ENCODE results near the gene NIPA2.

NIPA2 gene

DNA sequence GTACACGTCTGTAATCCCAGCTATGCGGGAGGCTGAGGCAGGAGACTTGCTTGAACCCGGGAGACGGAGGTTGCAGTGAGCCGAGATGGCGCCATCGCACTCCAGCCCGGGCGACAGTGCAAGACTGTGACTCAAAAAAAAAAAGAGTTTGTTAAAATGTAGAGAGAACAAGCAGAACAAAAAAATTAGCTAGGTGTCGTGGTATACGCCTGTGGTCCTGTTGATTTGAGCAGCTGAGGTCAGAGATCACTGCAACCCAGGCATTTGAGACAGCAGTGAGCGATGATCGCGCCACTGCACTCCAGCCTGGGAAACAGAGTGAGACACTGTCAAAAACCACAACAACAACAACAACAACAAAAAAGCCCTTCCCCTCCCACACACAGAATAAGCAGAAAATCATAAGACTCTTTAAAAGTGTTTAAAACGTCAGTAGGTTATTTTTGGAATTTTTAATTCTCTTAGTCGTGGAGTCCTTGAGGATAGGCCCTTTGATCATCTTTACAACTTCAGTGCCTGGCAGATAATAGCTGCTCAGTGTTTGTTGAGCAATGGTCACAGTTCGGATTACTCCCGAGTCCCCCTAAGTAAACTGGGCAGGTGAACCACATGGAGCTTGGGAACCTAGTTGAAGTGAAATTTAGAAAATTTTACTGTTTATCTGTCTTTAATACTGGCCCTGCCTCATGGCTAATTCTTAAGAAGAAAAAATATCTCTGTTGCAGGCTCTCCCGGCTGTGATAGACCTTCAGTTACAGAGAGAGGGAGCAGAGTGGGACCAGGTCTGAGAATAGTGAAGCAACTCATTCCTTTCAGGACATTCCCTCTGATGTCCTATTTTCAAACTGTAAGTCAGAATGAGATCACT is 6.2 kb downstream of the NIPA2 start:
- DNase-seq: no peak

DNA sequence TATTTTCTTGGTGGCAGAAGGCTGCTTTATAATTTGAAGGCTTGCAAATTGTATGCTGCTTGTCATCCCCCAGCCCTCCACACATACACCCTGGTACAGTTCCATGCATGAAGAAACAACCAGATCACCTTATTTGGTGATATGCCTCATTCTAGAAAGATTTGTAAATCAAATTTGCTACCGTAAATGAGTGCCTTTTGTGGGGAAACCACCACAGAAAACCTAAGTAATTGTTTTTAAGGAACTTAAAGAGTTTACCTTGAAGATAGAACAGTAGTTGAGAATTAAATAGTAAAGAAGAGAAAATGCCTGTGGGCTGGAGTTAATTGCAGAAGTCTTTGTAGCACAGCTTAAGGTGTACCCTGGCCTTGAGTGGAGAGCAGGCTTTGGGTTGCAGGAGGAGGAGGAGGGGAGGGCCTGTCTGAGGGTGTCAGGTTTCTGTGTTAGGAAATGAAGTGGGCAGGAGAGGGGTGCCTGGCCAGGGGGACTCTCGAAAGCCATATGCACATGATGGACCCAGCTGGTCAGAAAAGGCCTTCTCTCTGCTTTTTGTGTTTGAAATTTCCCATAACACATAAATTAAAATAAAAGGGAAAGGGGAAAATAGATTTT is 6.9 kb downstream of the NIPA2 start:
- DNase-seq: no peak

DNA sequence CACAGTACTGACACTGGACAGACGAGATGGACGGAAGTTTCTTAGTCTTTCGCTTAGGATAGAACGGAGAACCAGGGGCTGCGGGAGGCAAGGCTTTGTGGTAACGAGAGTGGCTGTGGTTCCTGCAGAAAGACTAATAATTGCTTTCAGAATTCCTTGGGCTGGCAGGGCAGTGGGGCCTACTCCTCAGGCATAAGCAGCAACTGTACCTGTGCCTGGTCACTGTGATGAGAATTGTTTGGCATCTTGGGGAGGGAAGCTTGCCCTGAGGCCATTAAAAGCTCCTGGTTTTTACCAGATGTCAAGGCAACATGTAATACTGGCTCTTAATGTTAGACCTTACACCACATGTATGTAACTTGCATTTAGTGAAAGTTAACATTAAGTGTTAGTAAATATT is 7.6 kb downstream of the NIPA2 start:
- no peak for DNase-seq

DNA sequence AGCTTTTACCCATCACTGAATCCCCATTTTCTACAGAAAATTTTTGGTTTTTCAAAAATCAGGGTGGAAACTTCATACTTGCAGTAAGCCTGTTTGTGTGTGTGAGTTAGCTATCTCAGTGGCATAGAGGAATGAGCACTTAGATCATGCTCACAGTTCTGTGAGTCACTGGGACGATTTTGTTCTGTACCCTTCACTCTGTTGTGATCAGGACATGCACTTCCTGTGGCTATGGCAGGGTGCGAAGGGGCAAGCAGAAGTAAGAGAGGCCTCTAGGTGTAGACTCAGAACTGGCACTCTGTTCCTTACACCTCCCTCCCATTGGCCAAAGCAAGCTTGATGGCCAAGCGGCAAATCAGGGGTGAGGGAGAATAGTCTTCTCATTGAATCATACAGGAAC is 11.6 kb downstream of the NIPA2 start:
- DNase-seq: no peak

DNA sequence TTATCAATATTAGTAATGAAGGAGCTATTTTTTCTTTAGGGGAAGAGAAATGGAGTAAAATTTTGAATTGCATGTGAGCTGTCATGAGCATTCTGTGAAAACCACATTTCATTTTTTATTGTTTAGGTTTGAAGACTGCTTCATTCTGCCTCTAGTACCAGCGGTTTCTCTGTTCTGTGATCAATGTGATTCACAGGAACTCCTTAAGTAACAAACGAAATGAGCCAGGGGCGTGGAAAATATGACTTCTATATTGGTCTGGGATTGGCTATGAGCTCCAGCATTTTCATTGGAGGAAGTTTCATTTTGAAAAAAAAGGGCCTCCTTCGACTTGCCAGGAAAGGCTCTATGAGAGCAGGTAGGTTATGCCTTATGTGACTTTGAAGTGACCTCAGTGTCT is 13.0 kb downstream of the NIPA2 start:
- no peak for DNase-seq

DNA sequence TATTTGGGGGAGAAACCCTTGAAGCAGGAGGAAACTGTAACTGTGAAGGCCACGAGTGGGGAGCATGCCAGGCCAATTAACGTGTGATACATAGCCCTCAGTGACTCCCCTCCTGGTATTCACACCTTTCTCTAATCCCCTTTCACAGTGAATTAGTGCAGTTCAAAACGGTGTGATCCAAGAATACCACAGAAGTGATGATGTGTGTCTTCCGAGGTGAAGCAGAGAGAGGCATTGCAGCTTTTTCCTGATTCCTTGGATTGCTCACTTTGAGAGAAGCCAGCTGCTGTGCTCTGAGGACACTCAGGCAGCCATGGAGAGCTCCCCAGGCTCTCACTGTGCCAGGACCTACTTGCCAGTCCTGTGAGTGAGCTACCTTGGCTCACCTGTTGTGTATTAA is 17.3 kb downstream of the NIPA2 start:
- DNase-seq: no peak

DNA sequence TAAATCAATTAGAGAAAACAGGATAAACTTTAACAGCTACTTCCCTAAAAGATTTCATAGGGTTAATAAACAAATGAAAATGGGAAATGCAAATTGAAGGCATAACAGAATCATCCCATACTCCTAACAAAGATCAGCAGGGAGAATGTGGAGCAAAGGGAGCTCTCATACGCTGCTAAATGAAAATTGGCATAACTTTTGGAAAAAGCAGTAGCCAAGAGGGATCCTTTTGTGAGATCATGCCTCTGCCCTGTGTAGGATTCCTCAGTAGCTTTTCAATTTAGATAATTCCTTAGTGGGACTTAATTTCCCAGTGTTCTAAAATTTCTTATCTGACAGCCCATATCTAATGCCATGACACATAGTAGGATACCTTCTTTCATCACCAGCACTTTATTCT is 18.2 kb downstream of the NIPA2 start:
- no peak for DNase-seq

DNA sequence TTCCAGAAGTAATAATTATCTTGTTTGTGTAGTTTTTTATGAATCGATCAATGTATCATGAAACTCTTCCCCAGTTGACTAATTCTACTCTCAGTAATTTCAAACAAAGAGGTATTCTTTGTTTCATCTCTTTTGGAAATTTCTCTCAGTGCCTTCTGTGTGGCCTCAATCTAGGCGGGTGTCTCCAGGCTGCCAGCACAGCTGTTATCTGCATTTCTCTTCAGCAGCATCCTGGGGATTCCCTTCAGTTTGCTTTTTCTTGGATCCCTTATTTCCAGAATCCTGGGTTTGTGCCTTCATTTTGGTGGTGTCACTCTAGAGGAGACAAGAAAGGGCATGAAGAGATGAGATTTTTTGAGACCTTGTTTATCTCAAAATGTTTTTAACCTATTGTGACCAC is 22.7 kb downstream of the NIPA2 start:
- DNase-seq: no peak

DNA sequence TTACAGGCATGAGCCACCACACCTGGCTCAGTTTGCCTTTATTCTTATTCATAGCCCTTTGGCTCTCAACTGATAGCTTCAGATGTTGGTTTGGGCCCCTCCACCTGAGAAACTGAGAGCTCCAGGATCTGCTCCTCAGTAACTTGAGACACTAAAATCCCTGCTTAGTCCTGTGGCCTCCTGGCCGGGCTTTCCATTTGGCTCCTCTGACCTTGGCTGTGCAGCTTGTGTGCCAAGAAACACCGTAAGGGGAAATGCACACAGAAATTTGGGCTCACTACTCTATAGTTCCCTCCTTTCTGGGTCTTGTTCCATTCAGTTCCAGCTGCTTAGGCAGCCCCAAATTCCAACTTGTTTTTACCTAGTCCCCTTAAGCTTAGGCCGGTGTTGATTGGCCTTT is 24.9 kb downstream of the NIPA2 start:
- no peak for DNase-seq

DNA sequence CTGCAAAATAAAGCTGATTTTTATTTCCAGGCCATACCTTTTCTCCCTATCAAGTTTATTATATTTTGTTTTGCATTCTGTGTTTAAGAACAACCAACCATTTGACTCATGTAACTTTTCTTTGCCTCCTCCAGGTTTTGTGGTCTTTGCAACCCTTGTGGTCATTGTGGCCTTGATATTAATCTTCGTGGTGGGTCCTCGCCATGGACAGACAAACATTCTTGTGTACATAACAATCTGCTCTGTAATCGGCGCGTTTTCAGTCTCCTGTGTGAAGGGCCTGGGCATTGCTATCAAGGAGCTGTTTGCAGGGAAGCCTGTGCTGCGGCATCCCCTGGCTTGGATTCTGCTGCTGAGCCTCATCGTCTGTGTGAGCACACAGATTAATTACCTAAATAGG is 27.6 kb downstream of the NIPA2 start:
- DNase-seq: no peak

DNA sequence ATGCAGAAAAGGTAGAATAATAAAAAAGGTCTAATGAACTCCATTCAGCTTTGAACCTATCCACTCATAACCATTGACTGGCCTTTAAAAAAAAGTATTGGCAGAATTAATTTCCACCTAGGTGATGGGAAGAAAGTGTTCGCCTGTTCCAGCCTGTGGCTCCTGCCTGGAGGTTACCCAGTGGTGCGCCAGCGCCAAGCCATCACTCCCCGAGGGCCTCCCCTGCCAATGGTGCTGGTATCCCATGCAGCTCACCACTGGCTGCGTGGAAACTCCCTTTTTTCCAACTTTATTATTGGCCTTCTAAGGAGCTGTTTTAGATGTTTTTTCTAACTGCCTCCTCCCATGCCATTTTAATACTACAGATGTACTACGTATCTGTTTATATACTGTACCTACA is 29.4 kb downstream of the NIPA2 start:
- DNase-seq: no peak

DNA sequence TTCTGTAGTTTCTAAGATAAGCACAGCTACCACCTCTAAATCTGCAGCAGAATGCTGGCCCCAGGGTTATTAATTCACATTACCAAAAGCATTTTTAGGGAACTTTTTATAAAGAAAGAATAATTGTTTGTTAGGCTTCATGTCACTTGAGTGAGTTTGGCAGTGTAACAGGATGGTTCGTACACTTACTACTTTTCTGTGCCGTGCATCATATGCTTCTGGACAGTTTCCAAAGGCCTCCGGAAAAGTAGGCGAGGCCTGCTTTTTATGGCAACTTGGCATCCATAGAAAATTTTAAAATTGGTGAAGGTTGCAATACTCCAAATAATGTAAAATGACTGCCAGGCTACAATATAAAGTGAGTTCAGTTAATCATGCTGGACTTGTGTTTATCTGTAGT is 30.0 kb downstream of the NIPA2 start:
- DNase-seq: no peak

DNA sequence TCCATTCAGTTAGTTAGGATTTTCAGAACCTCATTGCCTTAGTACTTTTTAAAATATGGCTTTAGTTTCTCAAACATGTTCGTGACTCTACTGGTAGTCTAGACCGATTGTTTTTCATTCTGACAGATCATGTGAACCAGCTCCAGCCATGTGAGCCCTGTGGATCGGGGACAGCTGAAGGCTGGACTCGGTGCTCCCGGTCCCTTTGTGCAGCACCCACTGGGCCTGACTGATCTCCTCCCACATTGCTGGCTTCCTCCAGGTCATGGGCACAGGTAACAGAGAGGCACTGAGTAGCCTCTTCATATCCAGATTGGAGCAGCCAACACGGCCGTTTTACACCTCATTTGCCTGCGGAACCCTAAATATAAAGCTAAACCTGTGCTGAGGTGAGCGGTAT is 30.5 kb downstream of the NIPA2 start:
- DNase-seq: no peak

DNA sequence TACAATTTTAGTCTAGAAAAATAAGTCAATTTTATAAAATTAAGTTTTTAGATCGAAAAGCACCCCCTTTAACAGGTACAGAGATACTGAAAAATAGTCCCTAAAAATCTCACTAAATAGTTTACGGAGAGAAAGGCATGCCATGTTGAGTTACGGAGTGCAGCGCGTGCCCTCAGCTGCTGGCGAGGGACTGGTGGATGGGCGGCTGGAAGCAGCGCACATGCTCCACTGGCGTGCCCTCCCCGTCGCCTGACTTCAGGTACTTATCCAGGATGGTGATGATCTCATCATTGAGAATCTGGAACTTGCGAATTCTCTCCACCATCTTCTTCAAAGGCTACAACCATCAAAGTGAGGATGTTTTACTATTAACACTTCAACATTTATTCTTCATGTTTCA is 31.4 kb downstream of the NIPA2 start:
- DNase-seq: no peak

DNA sequence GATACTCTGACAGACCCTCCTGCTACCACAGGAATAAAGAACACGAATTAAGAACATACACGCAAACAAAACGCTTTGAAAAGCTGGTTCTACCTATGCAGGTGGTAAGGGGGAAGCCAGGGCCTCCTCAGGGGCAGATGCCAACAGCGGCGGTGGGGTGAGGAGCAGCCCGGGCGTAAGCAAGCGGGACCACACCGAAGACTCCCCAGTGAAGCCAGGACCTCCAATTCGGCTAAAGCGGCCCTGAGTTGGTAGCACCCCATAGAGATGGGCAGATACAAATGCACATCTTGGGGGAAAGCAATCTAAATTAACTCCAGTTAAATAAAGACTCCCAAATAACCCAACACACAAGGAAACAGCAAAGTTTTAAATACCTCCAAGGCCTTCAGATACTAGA is 32.4 kb downstream of the NIPA2 start:
- no peak for DNase-seq

DNA sequence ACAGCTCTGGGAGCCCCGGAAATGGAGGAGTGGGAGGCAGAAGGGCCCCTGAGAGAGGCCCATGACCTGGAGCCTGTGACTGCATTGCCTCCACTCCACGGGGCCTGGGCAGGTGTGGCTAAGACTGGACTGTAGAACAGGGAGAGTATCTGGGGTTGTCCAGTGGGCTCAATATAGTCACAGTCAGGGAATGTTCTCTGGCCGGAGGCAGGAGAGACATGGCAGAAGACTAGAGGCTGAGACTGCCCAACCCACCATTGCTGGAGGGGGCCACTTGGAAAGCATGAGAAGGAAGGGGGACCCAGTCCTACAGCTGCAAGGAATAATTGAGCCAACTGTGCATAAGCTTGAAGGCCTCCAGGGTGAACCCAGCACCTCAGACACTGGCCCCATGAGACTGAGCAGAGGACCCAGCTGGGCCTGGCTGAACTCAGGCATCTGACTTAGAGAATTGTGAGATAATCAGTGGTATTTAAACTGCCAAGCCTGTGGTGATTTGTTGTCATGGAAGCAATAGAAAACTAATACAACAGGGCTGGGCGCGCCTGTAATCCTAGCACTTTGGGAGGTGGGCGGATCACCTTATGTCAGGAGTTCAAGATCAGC is 33.1 kb downstream of the NIPA2 start:
- no peak for DNase-seq

DNA sequence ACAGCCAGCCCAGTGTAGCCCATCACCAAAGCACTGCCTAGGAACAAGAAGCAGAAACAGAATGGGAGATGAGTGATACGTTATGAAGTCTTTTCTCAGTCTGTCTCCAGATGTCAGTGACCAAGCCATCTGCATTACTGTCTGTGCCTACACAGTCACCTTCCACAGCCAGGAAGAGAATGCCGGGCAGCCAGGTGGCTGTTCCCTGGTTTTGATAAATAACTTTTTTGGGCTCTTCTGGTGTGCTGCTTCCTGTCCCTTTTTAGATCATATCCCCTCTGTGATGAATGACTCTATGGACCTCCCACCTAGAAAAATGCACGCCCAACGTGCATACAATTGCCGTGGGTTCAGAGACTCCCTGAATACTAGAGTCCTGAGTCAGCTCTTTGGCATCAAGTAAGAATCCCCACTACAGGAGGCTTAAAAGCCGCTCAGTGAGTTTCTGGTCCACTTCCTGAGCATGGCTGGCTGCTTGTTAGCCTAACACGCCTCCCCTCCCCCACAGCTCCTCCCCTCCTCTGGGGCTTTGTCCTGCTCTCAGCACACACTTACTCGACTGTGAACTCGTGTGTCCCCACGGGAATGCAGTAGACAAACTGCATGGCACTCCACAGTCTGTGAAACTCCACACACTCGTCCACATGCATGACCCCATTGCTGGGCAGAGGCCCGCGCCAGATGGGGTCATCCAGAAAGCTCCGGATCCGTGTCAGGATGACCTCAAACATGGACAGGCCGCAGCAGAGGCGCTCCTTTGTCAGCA is 34.7 kb downstream of the NIPA2 start:
- DNase-seq: no peak

DNA sequence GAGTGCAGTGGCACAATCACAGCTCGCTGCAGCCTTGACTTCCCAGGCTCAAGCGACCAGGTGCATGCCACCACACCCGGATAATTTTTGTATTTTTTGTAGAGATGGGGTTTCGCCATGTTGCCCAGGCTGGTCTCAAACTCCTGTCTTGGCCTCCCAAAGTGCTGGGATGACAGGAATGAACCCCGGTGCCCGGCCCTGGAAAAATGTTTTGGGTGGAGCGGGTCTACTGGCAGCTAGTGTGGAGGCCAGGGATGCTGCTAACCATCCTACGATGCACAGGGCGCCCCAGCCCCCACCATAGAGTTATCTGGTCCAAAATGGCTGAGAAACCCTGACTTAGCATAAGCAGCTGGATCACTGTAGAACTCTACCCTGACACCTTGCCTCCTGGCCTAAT is 35.4 kb downstream of the NIPA2 start:
- no peak for DNase-seq

DNA sequence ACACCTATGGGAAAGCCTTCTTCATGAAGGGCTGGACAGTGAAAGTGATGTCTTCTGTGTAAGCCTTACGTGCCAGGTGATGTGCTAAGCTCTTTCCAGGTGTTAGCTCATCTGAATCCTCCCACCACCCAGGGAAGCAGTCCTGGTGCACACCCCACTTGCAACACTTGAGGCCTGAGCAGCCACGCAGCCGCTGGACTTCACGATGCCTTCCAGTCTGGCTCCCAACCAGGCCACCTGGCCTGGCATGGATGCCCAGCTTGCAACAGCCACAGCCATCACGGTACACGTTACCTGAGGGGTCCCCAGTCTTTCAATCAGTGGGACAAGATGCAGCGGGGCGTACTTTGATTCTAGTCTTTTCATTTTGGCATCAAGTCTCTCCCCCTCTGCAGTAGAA is 35.8 kb downstream of the NIPA2 start:
- DNase-seq: no peak

DNA sequence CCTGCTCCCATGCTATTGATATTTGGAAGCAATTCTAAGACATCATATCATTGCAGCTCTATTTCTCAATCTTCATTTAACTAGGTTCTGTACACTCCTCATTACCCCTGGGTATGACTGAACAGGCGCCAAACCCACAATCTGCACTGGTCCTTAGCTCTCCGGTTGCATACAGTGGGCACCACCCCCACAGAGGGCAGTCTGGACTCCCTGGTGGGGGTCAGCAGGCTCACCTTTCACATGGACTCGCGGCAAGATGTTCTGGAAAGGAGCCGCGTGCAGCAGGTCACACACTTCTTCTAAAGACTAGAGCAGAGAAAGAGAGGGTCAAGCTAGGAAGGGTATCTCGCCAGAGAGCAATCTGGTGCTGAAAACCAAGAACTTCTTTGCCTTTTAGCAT is 36.5 kb downstream of the NIPA2 start:
- DNase-seq: no peak

DNA sequence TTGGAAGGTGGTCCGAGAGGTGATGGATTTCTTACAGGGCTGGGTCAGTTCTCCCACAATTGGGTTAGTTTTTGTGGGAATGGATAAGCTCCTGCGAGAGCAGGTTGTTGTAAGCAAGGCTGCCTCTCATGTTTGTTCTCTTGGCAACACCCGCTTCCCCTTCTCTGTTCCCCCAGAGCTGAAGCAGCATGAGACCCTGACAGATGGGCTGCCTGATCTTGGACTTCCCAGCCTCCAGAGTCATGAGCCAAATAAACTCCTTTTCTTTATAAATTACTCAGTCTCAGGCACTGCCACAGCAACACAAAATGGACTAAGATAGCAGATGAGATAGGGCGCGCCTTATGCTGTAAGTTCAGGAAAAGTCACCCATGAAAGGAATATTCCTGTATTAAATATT is 38.7 kb downstream of the NIPA2 start:
- no peak for DNase-seq

DNA sequence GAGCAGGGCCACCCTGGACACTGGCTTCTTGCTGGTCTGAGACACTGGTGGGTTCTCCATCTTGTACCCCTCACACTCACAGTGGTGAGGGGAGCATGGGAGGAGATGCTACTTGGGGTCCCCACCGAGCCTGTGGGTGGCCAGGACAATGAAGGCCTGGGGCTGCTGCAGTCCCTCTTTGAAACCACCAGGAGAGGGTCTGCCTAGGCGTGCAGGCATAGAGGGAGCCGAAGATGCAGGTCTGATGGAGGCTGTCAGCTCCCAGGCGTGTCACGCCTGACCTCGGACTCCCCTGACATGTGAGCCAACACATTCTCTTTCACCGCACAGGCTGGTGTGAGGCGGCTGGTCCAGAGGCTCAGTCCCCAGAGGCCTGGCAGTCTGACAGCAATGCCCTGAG is 39.1 kb downstream of the NIPA2 start:
- DNase-seq: no peak

DNA sequence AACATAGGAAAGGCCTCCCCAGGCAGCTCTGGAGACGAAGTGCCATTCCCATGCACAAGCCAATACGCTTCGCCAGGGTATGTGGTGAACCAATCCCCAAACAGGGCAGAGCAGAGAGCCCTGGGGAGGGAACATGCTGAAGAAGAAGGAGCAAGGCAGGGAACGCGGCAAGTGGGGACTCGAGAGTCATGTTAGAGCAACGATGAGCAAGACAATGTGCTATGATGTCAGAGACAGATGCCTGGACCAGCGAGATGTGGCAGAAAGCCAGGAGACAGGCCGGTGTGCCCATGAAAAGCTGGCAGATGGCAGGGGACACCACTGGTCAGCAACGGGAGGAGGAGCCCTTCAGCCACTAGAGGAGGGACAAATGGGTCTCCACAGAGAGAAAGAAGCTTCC is 39.6 kb downstream of the NIPA2 start:
- DNase-seq: no peak

Measured in bone marrow (tissue), 2 donors.